IMR-90 (cell line): ENCODE results near the gene ATP6V0E2. TPM values are rescaled to one million over a fixed set of nuclear protein-coding genes. Genes with fewer than 3 reads are reported as not detected.

ENCODE experiments used
- ATAC-seq: fragments of 200-7000 bp; cut with Tn5 transposase; 2 replicates; pipeline ENCODE4 v1.9.1; 2020; ENCODE audit warnings: low read depth, mild to moderate bottlenecking, moderate library complexity
- BruUV-seq: library from RNA; stranded (reverse); fragments of 400-500 nt; replicated peaks from 2 replicates; lab custom pipeline; 2021; lab: Mats Ljungman, UMichigan
- CTCF ChIA-PET: fragments of 300-600 bp; formaldehyde crosslinking; extraction: SDS; loops from one replicate; lab custom pipeline; 2021; ENCODE audit warnings: antibody characterized with exemption; lab: Yijun Ruan, JAX
- POLR2A ChIA-PET: fragments of 300-600 bp; sonication (Branson Sonifier 250); formaldehyde crosslinking; loops from one replicate; lab custom pipeline; 2022; ENCODE audit warnings: antibody characterized with exemption; ENCODE audit not compliant: unreplicated experiment; lab: Charles Lee
- DNase-seq: peaks from one replicate; pipeline ENCODE4 v3.0.0; 2013
- H2AFZ ChIP-seq: replicated peaks from 2 replicates; pipeline ENCODE3; 2013; ENCODE audit warnings: low read length, mild to moderate bottlenecking; ENCODE audit not compliant: poor library complexity
- H2AK5ac ChIP-seq: 2 replicates; pipeline ENCODE4 v1.6.1; 2013; ENCODE audit warnings: low read depth, low read length, inconsistent platforms
- H2AK9ac ChIP-seq: replicated peaks from 2 replicates; pipeline ENCODE3; 2013; ENCODE audit warnings: mild to moderate bottlenecking, low read depth, low read length, moderate library complexity; ENCODE audit not compliant: poor library complexity
- H2BK120ac ChIP-seq: 2 replicates; pipeline ENCODE4 v1.6.1; 2013; ENCODE audit warnings: low read depth, low read length, inconsistent platforms
- H2BK15ac ChIP-seq: 3 replicates; pipeline ENCODE4 v1.6.1; 2013; ENCODE audit warnings: low read depth, low read length, inconsistent platforms
- H2BK20ac ChIP-seq: 2 replicates; pipeline ENCODE4 v1.6.1; 2013; ENCODE audit warnings: low read depth, mild to moderate bottlenecking, inconsistent platforms, low read length, moderate library complexity
- H2BK5ac ChIP-seq: 2 replicates; pipeline ENCODE4 v1.6.1; 2013; ENCODE audit warnings: mild to moderate bottlenecking, low read depth, low read length, inconsistent platforms; ENCODE audit not compliant: poor library complexity, severe bottlenecking
- H3K14ac ChIP-seq: replicated peaks from 2 replicates; pipeline ENCODE4 v1.6.1; 2013; ENCODE audit warnings: low read depth, low read length, inconsistent platforms
- H3K18ac ChIP-seq: 2 replicates; pipeline ENCODE4 v1.6.1; 2013; ENCODE audit warnings: low read depth, low read length, control low read depth
- H3K23ac ChIP-seq: 2 replicates; pipeline ENCODE4 v1.6.1; 2013; ENCODE audit warnings: low read depth, low read length, inconsistent platforms
- H3K27ac ChIP-seq: 2 replicates; pipeline ENCODE4 v1.5.1; 2013; ENCODE audit warnings: mild to moderate bottlenecking, control low read depth, low read length; ENCODE audit not compliant: insufficient read depth
- H3K27me3 ChIP-seq: 2 replicates; pipeline ENCODE4 v1.6.1; 2013; ENCODE audit warnings: low read length; ENCODE audit not compliant: control insufficient read depth, insufficient read depth
- H3K36me3 ChIP-seq: 2 replicates; pipeline ENCODE4 v1.6.1; 2013; ENCODE audit warnings: low read length, mixed read lengths; ENCODE audit not compliant: control insufficient read depth, insufficient read depth
- H3K4ac ChIP-seq: 2 replicates; pipeline ENCODE4 v1.6.1; 2013; ENCODE audit warnings: low read depth, low read length, inconsistent platforms
- H3K4me1 ChIP-seq: 2 replicates; pipeline ENCODE4 v1.6.1; 2013; ENCODE audit warnings: low read length, mixed read lengths; ENCODE audit not compliant: control insufficient read depth, insufficient read depth
- H3K4me2 ChIP-seq: 2 replicates; pipeline ENCODE4 v1.6.1; 2013; ENCODE audit warnings: low read depth, mild to moderate bottlenecking, control low read depth, low read length, moderate library complexity
- H3K4me3 ChIP-seq: 2 replicates; pipeline ENCODE4 v1.5.1; 2013; ENCODE audit warnings: low read depth, mild to moderate bottlenecking, control low read depth, low read length, moderate library complexity; ENCODE audit not compliant: insufficient read depth
- H3K56ac ChIP-seq: 2 replicates; pipeline ENCODE4 v1.6.1; 2013; ENCODE audit warnings: low read length, inconsistent platforms; ENCODE audit not compliant: insufficient read depth; ENCODE audit errors: extremely low read depth
- H3K79me1 ChIP-seq, 2 experiments: 2 replicates each; pipeline ENCODE4 v1.6.1; 2013; ENCODE audit warnings: low read length in 2 of 2, inconsistent platforms in 1 of 2, low read depth in 1 of 2
- H3K9ac ChIP-seq: 2 replicates; pipeline ENCODE4 v1.6.1; 2013; ENCODE audit warnings: low read depth, low read length, control low read depth
- H3K9me1 ChIP-seq: 2 replicates; pipeline ENCODE4 v1.6.1; 2013; ENCODE audit warnings: low read length, inconsistent platforms; ENCODE audit not compliant: insufficient read depth
- H3K9me3 ChIP-seq: 2 replicates; pipeline ENCODE4 v1.6.1; 2013; ENCODE audit warnings: low read length; ENCODE audit not compliant: control insufficient read depth, insufficient read depth
- H4K20me1 ChIP-seq: 2 replicates; pipeline ENCODE4 v1.6.1; 2013; ENCODE audit warnings: low read length, inconsistent platforms; ENCODE audit not compliant: insufficient read depth
- H4K5ac ChIP-seq: 2 replicates; pipeline ENCODE4 v1.6.1; 2013; ENCODE audit warnings: mild to moderate bottlenecking, low read depth, low read length, control low read depth
- H4K8ac ChIP-seq, 2 experiments: 2 replicates each; pipeline ENCODE4 v1.6.1; 2013; ENCODE audit warnings: low read depth in 2 of 2, low read length in 2 of 2, control low read depth in 1 of 2, inconsistent platforms in 1 of 2
- H4K91ac ChIP-seq: 2 replicates; pipeline ENCODE4 v1.6.1; 2013; ENCODE audit warnings: low read depth, low read length, inconsistent platforms; ENCODE audit not compliant: insufficient read depth
- FOS ChIP-seq: fragments of 150-350 bp; IDR thresholded peaks from 2 replicates; pipeline ENCODE4 v1.6.1; 2016; ENCODE audit warnings: low read depth, low read length
- RCOR1 ChIP-seq: IDR thresholded peaks from 2 replicates; pipeline ENCODE4 v1.6.1; 2012; ENCODE audit warnings: mild to moderate bottlenecking, low read length, improper control_type of control experiment; ENCODE audit not compliant: insufficient replicate concordance
- RFX5 ChIP-seq: IDR thresholded peaks from 2 replicates; pipeline ENCODE4 v1.8.0; 2012; ENCODE audit warnings: low read depth, mild to moderate bottlenecking, low read length, moderate library complexity
- WGBS, 2 experiments: methylation state at CpG; one replicate each; pipeline versions ENCODE4 v1.1.5 to v1.1.7; 2013; ENCODE audit warnings: missing lambda C conversion rate in 2 of 2; ENCODE audit not compliant: insufficient read length in 1 of 2; ENCODE audit errors: extremely low coverage in 2 of 2; 5-methylcytosine and 5-hydroxymethylcytosine counted together
- dilution Hi-C: fragments of 300-500 bp; cut with HindIII; formaldehyde crosslinking; loops from one replicate; pipeline ENCODE4 v1.14.3; 2018; ENCODE audit warnings: low sequenced_read_pairs; ENCODE audit not compliant: unreplicated experiment
- in situ Hi-C: fragments of 300-500 bp; cut with MboI; formaldehyde crosslinking; loops from 3 replicates; pipeline ENCODE4 v1.14.3; 2019; ENCODE audit warnings: low sequenced_read_pairs, inconsistent platforms, mixed read lengths
- intact Hi-C: fragments of 100-400 bp; cut with micrococcal nuclease; formaldehyde crosslinking; loops from 2 replicates; pipeline ENCODE4 v1.10.0; 2022
- polyA plus RNA-seq, 3 experiments: library from polyadenylated mRNA; depleted of rRNA; stranded (reverse); fragments of >200 nt; gene quantifications; 2 replicates each; pipeline ENCODE4 v1.2.3, GENCODE V29; 2012; ENCODE audit warnings: low replicate concordance in 1 of 3
- total RNA-seq: library from RNA; depleted of rRNA; stranded (reverse); fragments of >200 nt; gene quantifications from 2 replicates; pipeline ENCODE4 v1.2.3, GENCODE V29; 2012

ATP6V0E2 gene
- total and polyA plus RNA-seq, 2 of the 4 experiments (the other 2 are of a cell fraction): 5.7 to 30.3 TPM

- ATAC-seq (no peak), DNase-seq (no peak)
- Histone ChIP-seq H3K27me3 (peaks cover 12% of the 10 kb centered on the region; the same call in 1 of the 2 replicates), H4K20me1 (no peaks in the 10 kb centered on the region), H3K14ac (no peak overlapping the region), H4K5ac (no peak overlapping the region), H3K56ac (no peak overlapping the region), H3K4me3 (no peak overlapping the region), H2AK9ac (no peak overlapping the region), H3K36me3 (no peaks in the 10 kb centered on the region), H3K23ac (no peak overlapping the region), H2BK20ac (no peak overlapping the region), H3K18ac (no peak overlapping the region), H2AFZ (no peak overlapping the region), H3K9me1 (no peaks in the 10 kb centered on the region), H3K79me1 (no peaks in the 10 kb centered on the region), H3K4me1 (no peaks in the 10 kb centered on the region), H2AK5ac (no peak overlapping the region), H3K4ac (no peak overlapping the region), H3K9ac (no peak overlapping the region), H2BK5ac (no peak overlapping the region), H3K27ac (no peak overlapping the region), H3K4me2 (no peak overlapping the region), H2BK15ac (no peak overlapping the region), H3K9me3 (no peaks in the 10 kb centered on the region), H2BK120ac (no peak overlapping the region), H4K8ac (no peak overlapping the region), H4K91ac (no peak overlapping the region)
- BruUV-seq: no TSS peak
- dilution Hi-C loops (no loop called here), intact Hi-C loops (no loop called here), in situ Hi-C loops (no loop called here)
- CTCF ChIA-PET: no interaction called here
- 60% methylated on average over 2 of the region's 13 CpGs; no CpG with 5 or more reads in 1 of the 2 experiments for WGBS, 2 experiments
- TF ChIP-seq RFX5: no peak
- TF ChIP-seq FOS: no peak
- no peak for TF ChIP-seq RCOR1
- POLR2A ChIA-PET: no interaction called here
These were observed 49.4 kb upstream of the ATP6V0E2 start for GRCh38 chr7:149824301-149824741.
